HL-60/S4 (cell line): ENCODE measurements around the gene HES2.
"Not testable (repeated sequence)": the region's sequence is repeated elsewhere in the genome, so short reads cannot be mapped to it uniquely, and the experiment has no call there.

ENCODE experiments used
- in situ Hi-C: fragments of 300-500 bp; cut with MboI; formaldehyde crosslinking; loops from 2 replicates; pipeline ENCODE4 v1.14.3; 2022; ENCODE audit warnings: low sequenced_read_pairs

HES2 gene

GRCh38 chr1:6392809-6393399 is 26.8 kb downstream of the HES2 start:
- in situ Hi-C loops: no loop called here

GRCh38 chr1:6391951-6392808 is 27.5 kb downstream of the HES2 start:
- in situ Hi-C loops: no loop called here

GRCh38 chr1:6389971-6390370 is 29.7 kb downstream of the HES2 start:
- in situ Hi-C loops: no loop called here

- in situ Hi-C loops: no loop called here
Observed at GRCh38 chr1:6386371-6386949, 33.3 kb downstream of the HES2 start.

GRCh38 chr1:6385488-6386191 is 34.1 kb downstream of the HES2 start:
- in situ Hi-C loops: no loop called here

GRCh38 chr1:6384962-6385361 is 34.8 kb downstream of the HES2 start:
- in situ Hi-C loops: no loop called here

- in situ Hi-C loops: no loop called here
Observed at GRCh38 chr1:6384135-6384534, 35.6 kb downstream of the HES2 start.

- in situ Hi-C loops: no loop called here
Observed at GRCh38 chr1:6380037-6380436, 39.7 kb downstream of the HES2 start.

- in situ Hi-C loops: no loop called here
Observed at GRCh38 chr1:6378096-6378746, 41.5 kb downstream of the HES2 start.

- in situ Hi-C loops: no loop called here
Observed at GRCh38 chr1:6373961-6374720, 45.6 kb downstream of the HES2 start.

GRCh38 chr1:6372236-6372635 is 47.5 kb downstream of the HES2 start:
- in situ Hi-C loops: not testable (repeated sequence)

GRCh38 chr1:6370006-6370405 is 49.7 kb downstream of the HES2 start:
- in situ Hi-C loops: no loop called here

GRCh38 chr1:6367381-6368012 is 52.2 kb downstream of the HES2 start:
- in situ Hi-C loops: no loop called here

GRCh38 chr1:6365047-6365446 is 54.7 kb downstream of the HES2 start:
- in situ Hi-C loops: no loop called here

- in situ Hi-C loops: loop anchor here (5.0 kb wide), 1 partner anchor 39 kb away; no protein-coding TSS in a partner anchor
Observed at GRCh38 chr1:6363085-6363884, 56.4 kb downstream of the HES2 start.
